SJCRH30 (cell line): Measurements from ENCODE around the gene KIF23. TPM values are rescaled to one million over a fixed set of nuclear protein-coding genes. Genes with fewer than 3 reads are reported as not detected.

Experiments used
- DNase-seq, 2 experiments: peaks; one replicate each; pipeline ENCODE4 v3.0.0-alpha.2; 2015 to 2020
- H3K27ac ChIP-seq: fragments of 250-450 bp; sonication (Bioruptor Pico); 2 replicates; pipeline ENCODE4 v1.5.1; 2020; ENCODE audit warnings: mild to moderate bottlenecking, moderate library complexity
- H3K27me3 ChIP-seq: fragments of 250-450 bp; sonication (Bioruptor Pico); 2 replicates; pipeline ENCODE4 v1.5.1; 2020; ENCODE audit warnings: mild to moderate bottlenecking, moderate library complexity
- H3K36me3 ChIP-seq: fragments of 250-450 bp; sonication (Bioruptor Pico); 2 replicates; pipeline ENCODE4 v1.5.1; 2020; ENCODE audit warnings: mild to moderate bottlenecking, moderate library complexity
- H3K4me1 ChIP-seq: fragments of 250-450 bp; sonication (Bioruptor Pico); 2 replicates; pipeline ENCODE4 v1.5.1; 2020; ENCODE audit warnings: mild to moderate bottlenecking, moderate library complexity
- H3K4me3 ChIP-seq: fragments of 250-450 bp; sonication (Bioruptor Pico); 2 replicates; pipeline ENCODE4 v1.5.1; 2020; ENCODE audit warnings: mild to moderate bottlenecking, moderate library complexity
- H3K9me3 ChIP-seq: fragments of 250-450 bp; sonication (Bioruptor Pico); replicated peaks from 2 replicates; pipeline ENCODE4 v1.5.1; 2020; ENCODE audit warnings: mild to moderate bottlenecking, moderate library complexity
- total RNA-seq: library from RNA; depleted of rRNA; stranded (reverse); fragments of >200 nt; shearing (Covaris generic); gene quantifications from 2 replicates; pipeline ENCODE4 v1.2.3, GENCODE V29; 2014

Gene KIF23
- total RNA-seq, 1 experiment from 2014 or later: 137 TPM

- Histone ChIP-seq H3K27ac (no peak overlapping the region), H3K36me3 (no peaks in the 10 kb centered on the region), H3K4me1 (no peaks in the 10 kb centered on the region), H3K27me3 (no peaks in the 10 kb centered on the region), H3K4me3 (no peak overlapping the region), H3K9me3 (no peaks in the 10 kb centered on the region)
- no peak for DNase-seq
These were observed 25.9 kb upstream of the KIF23 start for GRCh38 chr15:69388260-69388705.

GRCh38 chr15:69389426-69389825 is 24.7 kb upstream of the KIF23 start:
- no peak for DNase-seq
- H3K36me3 ChIP-seq: no peaks in the 10 kb centered on the region
- H3K4me3 ChIP-seq: no peak overlapping the region
- H3K9me3 ChIP-seq: no peaks in the 10 kb centered on the region
- no peaks in the 10 kb centered on the region for H3K27me3 ChIP-seq
- H3K4me1 ChIP-seq: no peaks in the 10 kb centered on the region
- no peak overlapping the region for H3K27ac ChIP-seq

GRCh38 chr15:69390575-69390974 is 23.6 kb upstream of the KIF23 start:
- H3K36me3 ChIP-seq: no peaks in the 10 kb centered on the region
- DNase-seq: no peak
- H3K27ac ChIP-seq: no peak overlapping the region
- no peaks in the 10 kb centered on the region for H3K27me3 ChIP-seq
- no peak overlapping the region for H3K4me3 ChIP-seq
- no peaks in the 10 kb centered on the region for H3K4me1 ChIP-seq
- no peaks in the 10 kb centered on the region for H3K9me3 ChIP-seq

GRCh38 chr15:69391046-69391757 is 22.9 kb upstream of the KIF23 start:
- no peak overlapping the region for H3K27ac ChIP-seq
- DNase-seq: no peak

GRCh38 chr15:69392352-69392751 is 21.8 kb upstream of the KIF23 start:
- H3K4me1 ChIP-seq: no peaks in the 10 kb centered on the region
- H3K27me3 ChIP-seq: no peaks in the 10 kb centered on the region
- no peak for DNase-seq
- no peaks in the 10 kb centered on the region for H3K9me3 ChIP-seq
- no peak overlapping the region for H3K27ac ChIP-seq
- H3K4me3 ChIP-seq: no peak overlapping the region
- no peaks in the 10 kb centered on the region for H3K36me3 ChIP-seq

More at GRCh38 chr15:69391046-69391757, 22.9 kb upstream of the KIF23 start:
- Histone ChIP-seq H3K27me3 (no peaks in the 10 kb centered on the region), H3K4me3 (no peak overlapping the region), H3K9me3 (no peaks in the 10 kb centered on the region), H3K36me3 (no peaks in the 10 kb centered on the region), H3K4me1 (no peaks in the 10 kb centered on the region)

DNA sequence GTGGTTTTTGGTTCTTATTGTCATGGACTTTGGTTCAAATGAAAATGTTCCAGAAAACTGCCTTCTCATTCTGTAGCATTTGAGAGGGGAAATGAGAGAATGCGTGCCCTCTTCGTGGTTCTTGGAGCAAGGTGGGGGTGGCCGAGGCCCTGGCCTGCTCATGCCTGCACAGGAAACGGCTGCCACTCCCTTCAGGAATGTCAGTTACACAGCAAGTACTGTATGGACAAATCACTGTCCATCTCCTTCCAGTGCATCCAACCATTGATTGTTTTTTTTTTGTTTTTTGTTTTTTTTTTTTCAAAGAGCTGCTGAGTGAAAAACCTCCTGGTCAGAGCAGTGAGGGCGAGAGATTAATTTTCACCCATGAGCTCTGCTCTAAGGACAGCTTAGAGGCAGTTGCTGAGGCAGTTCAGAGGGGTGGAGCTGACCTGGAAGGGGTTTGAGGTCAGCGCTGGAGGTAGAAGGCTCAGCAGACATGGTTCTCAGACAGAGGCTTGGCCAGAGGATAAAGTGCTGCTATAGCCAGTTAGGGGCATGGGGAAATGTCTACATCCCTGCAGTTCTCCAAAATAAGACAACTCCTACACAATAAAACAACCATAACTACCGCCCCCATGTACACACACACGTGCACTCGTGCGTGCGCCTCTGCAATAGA is 20.2 kb upstream of the KIF23 start:
- H3K9me3 ChIP-seq: no peaks in the 10 kb centered on the region
- H3K36me3 ChIP-seq: no peaks in the 10 kb centered on the region
- H3K4me1 ChIP-seq: peaks cover 4% of the 10 kb centered on the region; the same call in 1 of the 2 replicates
- no peak for DNase-seq
- H3K27me3 ChIP-seq: no peaks in the 10 kb centered on the region
- no peak overlapping the region for H3K27ac ChIP-seq
- H3K4me3 ChIP-seq: peak overlapping the region; percentile 23

- no peaks in the 10 kb centered on the region for H3K36me3 ChIP-seq
- peak; percentile 86 to 95 for DNase-seq
- no peaks in the 10 kb centered on the region for H3K9me3 ChIP-seq
- H3K27ac ChIP-seq: no peak overlapping the region
- H3K27me3 ChIP-seq: no peaks in the 10 kb centered on the region
- H3K4me1 ChIP-seq: peaks cover 4% of the 10 kb centered on the region; the same call in 1 of the 2 replicates
- H3K4me3 ChIP-seq: peak overlapping the region; percentile 23
These were observed 19.4 kb upstream of the KIF23 start for GRCh38 chr15:69394556-69395282.

DNA sequence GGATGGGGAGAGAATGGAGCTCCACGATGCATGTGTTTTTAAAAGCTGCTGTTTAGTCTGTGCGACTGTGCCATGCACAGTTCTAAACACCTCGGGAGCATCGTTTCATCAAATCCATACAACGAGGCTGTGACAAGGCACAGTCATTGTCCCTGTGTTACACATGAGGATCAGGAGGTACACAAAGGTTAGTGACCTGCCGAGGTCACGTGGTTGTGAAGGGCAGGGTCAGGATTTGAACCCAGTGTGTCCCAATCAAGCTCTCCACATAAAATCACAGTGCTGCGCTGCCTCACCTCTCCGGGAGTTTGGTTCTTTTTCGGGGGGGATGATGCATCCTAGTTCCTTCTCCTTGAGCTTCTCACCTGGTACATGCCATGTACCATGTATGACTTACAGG is 18.7 kb upstream of the KIF23 start:
- Histone ChIP-seq H3K27ac (no peak overlapping the region), H3K4me1 (peaks cover 4% of the 10 kb centered on the region; the same call in 1 of the 2 replicates), H3K36me3 (no peaks in the 10 kb centered on the region), H3K9me3 (no peaks in the 10 kb centered on the region), H3K27me3 (no peaks in the 10 kb centered on the region), H3K4me3 (no peak overlapping the region)
- DNase-seq: no peak

DNA sequence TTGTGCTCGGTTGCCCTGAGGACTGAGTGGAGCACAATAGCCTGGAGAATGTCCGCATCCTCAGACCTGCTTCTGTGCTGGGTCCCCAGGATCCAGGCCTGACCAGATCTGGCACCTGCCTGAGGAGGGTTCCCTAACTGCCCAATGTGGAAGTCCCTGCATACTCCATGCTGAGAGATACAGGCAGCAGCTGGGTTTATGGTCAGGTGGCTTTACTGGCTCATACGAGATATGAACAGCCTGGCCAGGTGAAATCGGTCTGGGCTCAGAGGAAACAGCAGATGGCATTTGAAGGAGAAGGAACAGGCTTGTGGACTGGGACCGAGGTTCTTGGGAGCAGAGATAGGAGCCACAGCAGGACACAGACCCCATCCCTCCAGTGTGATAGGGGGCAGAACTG is 18.2 kb upstream of the KIF23 start:
- no peaks in the 10 kb centered on the region for H3K27me3 ChIP-seq
- no peak overlapping the region for H3K27ac ChIP-seq
- no peaks in the 10 kb centered on the region for H3K36me3 ChIP-seq
- H3K4me1 ChIP-seq: peaks cover 4% of the 10 kb centered on the region; the same call in 1 of the 2 replicates
- H3K9me3 ChIP-seq: no peaks in the 10 kb centered on the region
- DNase-seq: no peak
- no peak overlapping the region for H3K4me3 ChIP-seq

DNA sequence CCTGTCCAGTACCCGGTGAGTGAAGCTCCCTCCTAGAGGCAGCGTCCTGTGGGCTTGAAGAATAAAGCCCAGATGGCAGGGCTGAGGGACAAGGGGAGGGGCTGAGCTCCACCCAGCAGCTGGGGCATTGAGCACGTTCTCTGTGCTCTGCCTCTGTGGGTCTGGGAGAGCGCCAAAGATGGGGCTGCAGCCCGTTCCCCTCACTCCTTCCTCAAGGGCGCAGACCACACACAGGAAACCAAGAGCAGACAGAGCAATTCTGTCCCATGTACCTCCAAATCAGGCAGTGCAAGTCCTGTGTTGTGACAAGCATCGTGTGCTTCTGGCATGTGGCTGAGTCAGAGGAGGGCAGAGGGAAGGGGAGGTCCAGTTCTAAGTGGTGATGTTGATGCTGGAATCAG is 15.7 kb upstream of the KIF23 start:
- Histone ChIP-seq H3K9me3 (no peaks in the 10 kb centered on the region), H3K27me3 (no peaks in the 10 kb centered on the region), H3K4me3 (no peak overlapping the region), H3K4me1 (peaks cover 8% of the 10 kb centered on the region), H3K36me3 (no peaks in the 10 kb centered on the region), H3K27ac (no peak overlapping the region)
- DNase-seq: peak; percentile 30 to 48

DNA sequence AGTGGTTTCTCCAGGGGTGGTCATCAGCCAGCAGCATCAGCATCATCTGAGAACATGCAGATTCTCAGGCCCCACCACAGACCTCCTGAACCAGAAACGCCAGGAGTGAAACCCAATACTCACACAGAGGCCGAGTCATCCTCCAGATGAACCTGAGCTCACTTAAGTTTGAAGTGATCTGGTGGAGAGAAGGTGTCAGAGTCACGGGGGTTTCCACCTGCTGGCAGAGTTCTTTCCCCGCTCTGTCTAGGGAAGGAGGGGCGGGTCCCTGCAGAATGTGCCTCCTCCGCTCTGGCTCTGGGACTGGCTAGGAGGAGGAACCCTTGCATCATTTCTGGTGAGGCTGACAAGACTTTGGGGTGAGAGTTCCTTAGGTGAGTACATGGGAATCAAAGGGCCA is 13.3 kb upstream of the KIF23 start:
- Histone ChIP-seq H3K4me1 (peaks cover 18% of the 10 kb centered on the region), H3K9me3 (peaks cover 4% of the 10 kb centered on the region; the same call in 1 of the 2 replicates), H3K4me3 (no peak overlapping the region), H3K27ac (no peak overlapping the region), H3K27me3 (no peaks in the 10 kb centered on the region), H3K36me3 (no peaks in the 10 kb centered on the region)
- DNase-seq: no peak

DNA sequence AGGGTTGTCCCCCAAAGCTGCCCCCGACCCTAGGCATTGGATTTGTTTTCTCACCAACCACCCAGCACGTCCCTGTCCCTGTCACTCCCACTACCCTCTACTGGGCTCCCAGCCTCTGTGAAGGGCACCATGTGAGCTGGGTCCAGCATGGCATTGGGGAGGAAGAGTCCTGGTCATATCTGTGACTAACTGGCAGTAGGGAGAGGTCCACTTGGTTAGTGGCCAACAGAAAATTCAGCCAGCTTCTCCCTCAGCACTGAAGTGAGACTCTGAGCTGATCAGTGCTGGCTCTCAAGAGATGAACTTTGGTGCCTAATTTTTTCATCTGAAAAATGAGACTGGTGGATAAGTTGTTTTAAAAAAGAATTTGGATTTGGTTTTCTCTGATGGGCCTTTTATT is 11.3 kb upstream of the KIF23 start:
- Histone ChIP-seq H3K36me3 (no peaks in the 10 kb centered on the region), H3K27ac (no peak overlapping the region), H3K9me3 (peaks cover 4% of the 10 kb centered on the region; the same call in 1 of the 2 replicates), H3K4me1 (peaks cover 24% of the 10 kb centered on the region), H3K27me3 (no peaks in the 10 kb centered on the region), H3K4me3 (no peak overlapping the region)
- no peak for DNase-seq

GRCh38 chr15:69403594-69403993 is 10.6 kb upstream of the KIF23 start:
- Histone ChIP-seq H3K9me3 (peaks cover 4% of the 10 kb centered on the region; the same call in 1 of the 2 replicates), H3K36me3 (no peaks in the 10 kb centered on the region), H3K27ac (peak overlapping the region; percentile 8; the same call in 1 of the 2 replicates), H3K4me3 (no peak overlapping the region), H3K4me1 (peaks cover 26% of the 10 kb centered on the region), H3K27me3 (no peaks in the 10 kb centered on the region)
- DNase-seq: peak; percentile 45 to 77

- peaks cover 4% of the 10 kb centered on the region; the same call in 1 of the 2 replicates for H3K9me3 ChIP-seq
- no peak overlapping the region for H3K4me3 ChIP-seq
- H3K27ac ChIP-seq: no peak overlapping the region
- H3K4me1 ChIP-seq: peaks cover 26% of the 10 kb centered on the region
- no peaks in the 10 kb centered on the region for H3K36me3 ChIP-seq
- no peak for DNase-seq
- no peaks in the 10 kb centered on the region for H3K27me3 ChIP-seq
These were observed 9.0 kb upstream of the KIF23 start for GRCh38 chr15:69405110-69405509.
